Neural crest cell (in vitro differentiated cells): ENCODE data around the gene ARHGEF10L. TPM values are rescaled to one million over a fixed set of nuclear protein-coding genes. Genes with fewer than 3 reads are reported as not detected.
"Not testable (repeated sequence)": the region's sequence is repeated elsewhere in the genome, so short reads cannot be mapped to it uniquely, and the experiment has no call there.

Experiments
- DNase-seq: peaks from one replicate; pipeline ENCODE4 v3.0.0; 2021; ENCODE audit warnings: low read depth, mixed read lengths, low spot score
- H3K27ac Mint-ChIP-seq: one replicate; pipeline ENCODE4 v1.8.0; 2021; ENCODE audit warnings: mild to moderate bottlenecking, mixed read lengths; ENCODE audit not compliant: unreplicated experiment
- H3K27me3 Mint-ChIP-seq: 2 replicates; pipeline ENCODE4 v1.8.0; 2021; ENCODE audit warnings: low read depth, mild to moderate bottlenecking, mixed read lengths
- H3K36me3 Mint-ChIP-seq: 2 replicates; pipeline ENCODE4 v1.8.0; 2021; ENCODE audit warnings: low read depth, mild to moderate bottlenecking, mixed read lengths
- H3K4me1 Mint-ChIP-seq: 2 replicates; pipeline ENCODE4 v1.8.0; 2021; ENCODE audit warnings: mixed read lengths
- H3K4me3 Mint-ChIP-seq: one replicate; pipeline ENCODE4 v1.8.0; 2021; ENCODE audit warnings: mild to moderate bottlenecking, mixed read lengths
- H3K9me3 Mint-ChIP-seq: 2 replicates; pipeline ENCODE4 v1.8.0; 2021; ENCODE audit warnings: mixed read lengths
- total RNA-seq: library from RNA; stranded (reverse); gene quantifications from 2 replicates; pipeline ENCODE4 v1.2.1, GENCODE V29; 2021
- TF ChIP-seq, protein P1 (sequence below): fragments of 200-600 bp; sonication (generic); conservative IDR thresholded peaks from 2 replicates; pipeline ENCODE4 v1.5.0; 2021; ENCODE audit warnings: antibody characterized with exemption, mild to moderate bottlenecking

The ARHGEF10L gene
- total RNA-seq, 1 donor from 2014 or later, result 22.2 TPM

DNA sequence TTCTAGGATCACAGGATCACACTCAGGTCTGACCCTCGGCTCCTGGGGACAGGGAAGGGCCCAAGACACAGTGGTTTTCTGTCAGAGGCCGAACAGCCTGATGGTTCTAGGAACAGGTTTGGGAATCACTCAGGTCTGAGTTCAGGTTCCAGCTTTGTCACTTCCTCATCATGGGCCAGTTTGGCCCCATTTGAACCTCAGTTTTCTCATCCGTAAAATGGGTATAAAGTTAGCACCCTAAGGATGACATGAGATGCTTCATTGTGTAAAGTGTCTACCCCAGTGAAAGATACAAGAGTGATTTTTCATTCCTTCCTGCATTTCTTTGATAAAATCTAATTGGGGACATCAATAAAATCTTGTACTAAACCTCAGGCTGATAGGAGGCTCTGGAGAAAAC lies 204.4 kb downstream of the ARHGEF10L start:
- H3K27ac Mint-ChIP-seq, result no peak overlapping the region
- H3K27me3 Mint-ChIP-seq, result peaks cover 12% of the 10 kb centered on the region
- H3K4me1 Mint-ChIP-seq, result peaks cover 4% of the 10 kb centered on the region
- H3K4me3 Mint-ChIP-seq, result no peak overlapping the region
- TF ChIP-seq, protein P1, sequence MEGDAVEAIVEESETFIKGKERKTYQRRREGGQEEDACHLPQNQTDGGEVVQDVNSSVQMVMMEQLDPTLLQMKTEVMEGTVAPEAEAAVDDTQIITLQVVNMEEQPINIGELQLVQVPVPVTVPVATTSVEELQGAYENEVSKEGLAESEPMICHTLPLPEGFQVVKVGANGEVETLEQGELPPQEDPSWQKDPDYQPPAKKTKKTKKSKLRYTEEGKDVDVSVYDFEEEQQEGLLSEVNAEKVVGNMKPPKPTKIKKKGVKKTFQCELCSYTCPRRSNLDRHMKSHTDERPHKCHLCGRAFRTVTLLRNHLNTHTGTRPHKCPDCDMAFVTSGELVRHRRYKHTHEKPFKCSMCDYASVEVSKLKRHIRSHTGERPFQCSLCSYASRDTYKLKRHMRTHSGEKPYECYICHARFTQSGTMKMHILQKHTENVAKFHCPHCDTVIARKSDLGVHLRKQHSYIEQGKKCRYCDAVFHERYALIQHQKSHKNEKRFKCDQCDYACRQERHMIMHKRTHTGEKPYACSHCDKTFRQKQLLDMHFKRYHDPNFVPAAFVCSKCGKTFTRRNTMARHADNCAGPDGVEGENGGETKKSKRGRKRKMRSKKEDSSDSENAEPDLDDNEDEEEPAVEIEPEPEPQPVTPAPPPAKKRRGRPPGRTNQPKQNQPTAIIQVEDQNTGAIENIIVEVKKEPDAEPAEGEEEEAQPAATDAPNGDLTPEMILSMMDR, result no peak
- no peaks in the 10 kb centered on the region for H3K9me3 Mint-ChIP-seq
- H3K36me3 Mint-ChIP-seq, result no peaks in the 10 kb centered on the region
- DNase-seq, result no peak

DNA sequence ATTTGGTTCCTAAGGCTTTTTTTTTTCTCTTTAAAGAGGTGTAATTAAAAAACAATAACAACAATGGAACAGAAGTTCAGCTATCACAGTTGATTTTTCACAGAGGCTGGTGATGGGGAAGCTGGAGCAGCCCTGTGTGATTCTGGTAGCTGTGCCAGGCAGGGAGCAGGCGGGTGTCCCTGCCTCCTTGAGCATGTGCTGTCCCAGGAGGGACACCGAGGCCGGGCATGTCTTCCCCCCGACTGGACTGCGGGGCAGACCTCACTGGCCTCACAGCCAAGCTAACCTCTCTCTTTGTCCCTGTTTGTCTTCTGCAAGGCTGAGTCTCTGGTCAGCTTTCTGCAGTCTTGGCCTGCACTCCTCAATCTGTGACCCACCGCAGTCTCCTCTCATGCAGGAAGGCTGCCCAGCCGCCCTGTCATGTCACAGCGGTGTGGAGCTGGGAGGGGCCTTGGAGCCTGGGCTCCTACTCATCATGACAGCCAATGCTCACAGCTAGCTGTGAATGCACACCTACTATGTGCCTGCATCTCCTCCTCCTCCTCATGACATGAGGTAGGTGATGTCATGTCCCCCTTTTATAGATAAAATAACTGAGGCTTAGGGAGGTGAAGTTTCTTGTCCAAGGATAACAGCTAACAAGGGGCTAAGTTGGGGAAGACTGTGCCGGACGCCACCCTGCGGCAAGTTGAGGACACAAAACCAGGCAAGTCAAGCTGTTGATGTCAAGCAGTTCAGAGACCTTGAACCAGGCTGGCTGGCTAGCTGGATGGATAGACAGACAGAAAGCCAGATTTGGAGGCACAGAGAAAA lies 205.4 kb downstream of the ARHGEF10L start:
- Mint-ChIP-seq H3K4me1 (peaks cover 8% of the 10 kb centered on the region), H3K36me3 (no peaks in the 10 kb centered on the region), H3K27me3 (peaks cover 12% of the 10 kb centered on the region), H3K27ac (no peak overlapping the region), H3K4me3 (no peak overlapping the region), H3K9me3 (no peaks in the 10 kb centered on the region)
- TF ChIP-seq, protein P1, result no peak
- no peak for DNase-seq

DNA sequence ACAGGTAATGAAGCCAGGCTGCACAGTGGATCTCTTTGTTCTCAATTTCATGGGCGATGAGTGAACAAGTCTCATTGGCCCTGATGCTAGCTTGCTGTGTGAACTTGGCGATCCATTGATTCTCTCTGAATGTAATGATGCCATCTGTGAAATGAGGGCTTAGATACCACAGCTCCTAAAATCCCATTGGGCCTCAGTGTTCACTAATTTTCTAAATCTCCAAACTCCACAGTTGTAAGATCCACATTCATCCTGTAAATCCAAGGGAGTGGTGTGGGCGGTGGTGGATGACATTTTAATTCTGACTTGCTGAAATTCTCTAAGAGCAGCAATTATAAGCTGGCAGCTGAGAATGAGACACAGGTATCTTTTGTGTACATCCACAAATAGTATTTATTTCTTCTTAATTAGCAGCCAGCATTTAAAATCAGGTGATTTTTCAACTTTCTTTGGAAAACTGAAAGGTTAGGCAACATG lies 206.0 kb downstream of the ARHGEF10L start:
- Mint-ChIP-seq H3K27me3 (peaks cover 9% of the 10 kb centered on the region), H3K4me1 (peaks cover 14% of the 10 kb centered on the region), H3K27ac (no peak overlapping the region), H3K36me3 (no peaks in the 10 kb centered on the region), H3K4me3 (no peak overlapping the region), H3K9me3 (no peaks in the 10 kb centered on the region)
- DNase-seq, result no peak
- TF ChIP-seq, protein P1, result no peak

DNA sequence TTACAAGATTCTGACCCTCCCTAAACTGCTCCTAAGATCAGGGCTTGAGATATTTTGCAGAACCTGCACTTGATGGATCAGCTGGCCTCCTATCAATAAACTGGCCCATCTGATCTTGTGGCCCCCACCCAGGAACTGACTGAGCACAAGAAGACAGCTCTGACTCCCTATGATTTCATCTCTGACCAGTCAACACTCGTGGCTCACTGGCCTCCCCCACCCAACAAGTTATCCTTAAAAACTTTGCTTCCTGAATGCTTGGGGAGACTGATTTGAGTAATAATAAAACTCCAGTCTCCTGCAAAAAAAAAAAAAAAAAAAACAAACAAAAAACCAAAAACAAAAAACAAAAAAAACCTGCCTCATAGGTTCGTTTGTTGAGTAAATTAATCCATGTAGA lies 206.8 kb downstream of the ARHGEF10L start:
- not testable (repeated sequence) for H3K27ac Mint-ChIP-seq, H3K36me3 Mint-ChIP-seq, H3K9me3 Mint-ChIP-seq, H3K4me3 Mint-ChIP-seq, H3K27me3 Mint-ChIP-seq, DNase-seq
- peaks cover 14% of the 10 kb centered on the region for H3K4me1 Mint-ChIP-seq

DNA sequence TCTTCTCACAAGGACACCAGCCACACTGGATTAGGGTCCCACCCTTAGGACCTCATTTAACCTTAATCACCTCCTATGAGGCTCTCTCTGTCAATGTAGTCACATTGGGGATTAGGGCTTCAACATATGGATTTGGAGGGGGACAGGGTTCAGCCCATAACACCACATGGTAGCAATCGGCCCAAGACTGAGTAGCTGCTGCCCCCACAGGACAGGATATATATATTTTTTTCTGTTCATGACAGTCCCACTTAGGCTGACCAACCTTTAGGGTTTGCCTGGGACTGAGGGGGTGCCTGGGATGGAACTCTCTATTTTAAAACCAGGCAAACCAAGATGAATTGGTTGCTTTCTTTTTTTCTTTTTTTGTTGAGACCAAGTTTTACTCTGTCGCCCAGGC lies 207.4 kb downstream of the ARHGEF10L start:
- no peaks in the 10 kb centered on the region for H3K9me3 Mint-ChIP-seq
- H3K4me3 Mint-ChIP-seq, result no peak overlapping the region
- DNase-seq, result no peak
- no peak overlapping the region for H3K27ac Mint-ChIP-seq
- H3K36me3 Mint-ChIP-seq, result no peaks in the 10 kb centered on the region
- peaks cover 14% of the 10 kb centered on the region for H3K4me1 Mint-ChIP-seq
- peaks cover 7% of the 10 kb centered on the region for H3K27me3 Mint-ChIP-seq
- TF ChIP-seq, protein P1, result no peak

Other genes with a start within 250 kb of the ARHGEF10L start
- gene PADI4, start 231.5 kb upstream of the ARHGEF10L start, total RNA-seq, result not detected in 2 replicates
- not detected in 2 replicates for gene PADI6, start 167.5 kb upstream of the ARHGEF10L start, total RNA-seq
- 224 and 225 TPM in 2 replicates for gene RCC2, start 100.0 kb upstream of the ARHGEF10L start, total RNA-seq
- gene ACTL8, start 215.6 kb downstream of the ARHGEF10L start, total RNA-seq, result not detected in 2 replicates